Endothelial cell of umbilical vein (primary cell): Measurements from ENCODE around the gene RPS6KL1. TPM values are rescaled to one million over a fixed set of nuclear protein-coding genes. Genes with fewer than 3 reads are reported as not detected.

ENCODE experiments used
- BruUV-seq: library from RNA; stranded (reverse); fragments of 400-500 nt; replicated peaks from 2 replicates; lab custom pipeline; 2021; lab: Mats Ljungman, UMichigan
- CTCF ChIA-PET: fragments of 300-600, 350-600 bp; sonication (Branson Sonifier 250); formaldehyde crosslinking; loops from one replicate; lab custom pipeline; 2021; ENCODE audit warnings: antibody characterized with exemption, inconsistent platforms; lab: Charles Lee
- POLR2A ChIA-PET: fragments of 300-600, 350-600 bp; sonication (Branson Sonifier 250); formaldehyde crosslinking; loops from one replicate; lab custom pipeline; 2021; ENCODE audit warnings: antibody characterized with exemption, inconsistent platforms; lab: Charles Lee
- DNase-seq: peaks from one replicate; pipeline ENCODE4 v3.0.0-alpha.2; 2011; ENCODE audit warnings: low read depth, low spot score
- FAIRE-seq: peaks from 2 replicates; lab custom pipeline; 2011; peaks lifted over from hg19 to GRCh38; lab: Jason Lieb, UNC
- H2AFZ ChIP-seq: 2 replicates; pipeline ENCODE4 v1.6.0; 2012; ENCODE audit warnings: low read depth, low read length, control low read depth, inconsistent platforms
- H3K27ac ChIP-seq: 2 replicates; pipeline ENCODE4 v1.5.1; 2011; ENCODE audit warnings: low read depth, mild to moderate bottlenecking, control low read depth, low read length, moderate library complexity; ENCODE audit not compliant: insufficient read depth
- H3K27me3 ChIP-seq, 2 experiments: 2 replicates each; pipeline versions ENCODE4 v1.6.0 to v1.6.1; 2011; ENCODE audit warnings: low read length in 2 of 2, mixed read lengths in 1 of 2; ENCODE audit not compliant: control insufficient read depth in 2 of 2, insufficient read depth in 2 of 2
- H3K36me3 ChIP-seq, 2 experiments: 2 replicates in 1 of 2; 3 replicates in 1 of 2; pipeline ENCODE4 v1.5.1; 2011; ENCODE audit warnings: low read length in 2 of 2, mild to moderate bottlenecking in 1 of 2, moderate library complexity in 1 of 2; ENCODE audit not compliant: control insufficient read depth in 2 of 2, insufficient read depth in 2 of 2; ENCODE audit errors: extremely low read depth in 1 of 2
- H3K4me1 ChIP-seq: 3 replicates; pipeline ENCODE4 v1.5.1; 2011; ENCODE audit warnings: mild to moderate bottlenecking, low read length; ENCODE audit not compliant: control insufficient read depth, insufficient read depth; ENCODE audit errors: extremely low read depth
- H3K4me2 ChIP-seq: 2 replicates; pipeline ENCODE4 v1.6.1; 2011; ENCODE audit warnings: low read length, control low read depth, mixed read lengths; ENCODE audit not compliant: insufficient read depth
- H3K4me3 ChIP-seq, 3 experiments: fragments of 200-600 bp in 1 of 3; sonication (generic), shearing (Covaris generic) in 1 of 3; replicated peaks in 1 of 3; 2 replicates each; pipeline ENCODE4 v1.5.1; 2011 to 2016; ENCODE audit warnings: control low read depth in 3 of 3, low read length in 3 of 3, mild to moderate bottlenecking in 2 of 3, inconsistent platforms in 1 of 3, low read depth in 1 of 3, moderate library complexity in 1 of 3; ENCODE audit not compliant: insufficient read depth in 1 of 3
- H3K79me2 ChIP-seq: 2 replicates; pipeline ENCODE4 v1.6.0; 2012; ENCODE audit warnings: low read length, inconsistent platforms; ENCODE audit not compliant: control insufficient read depth, insufficient read depth
- H3K9ac ChIP-seq: replicated peaks from 2 replicates; pipeline ENCODE3; 2011; ENCODE audit warnings: low read length, control low read depth; ENCODE audit not compliant: insufficient read depth; ENCODE audit errors: extremely low read depth
- H3K9me1 ChIP-seq: replicated peaks from 3 replicates; pipeline ENCODE4 v1.6.0; 2011; ENCODE audit warnings: mild to moderate bottlenecking, low read length; ENCODE audit not compliant: control insufficient read depth, insufficient read depth; ENCODE audit errors: extremely low read depth
- H3K9me3 ChIP-seq: replicated peaks from 2 replicates; pipeline ENCODE4 v1.5.1; 2012; ENCODE audit warnings: low read length, inconsistent platforms; ENCODE audit not compliant: control insufficient read depth, insufficient read depth
- H4K20me1 ChIP-seq: replicated peaks from 2 replicates; pipeline ENCODE3; 2011; ENCODE audit warnings: mild to moderate bottlenecking, low read length; ENCODE audit not compliant: control insufficient read depth, insufficient read depth; ENCODE audit errors: extremely low read depth
- EZH2 ChIP-seq: IDR thresholded peaks from 2 replicates; pipeline ENCODE4 v1.6.1; 2012; ENCODE audit warnings: borderline replicate concordance, low read depth, mild to moderate bottlenecking, moderate library complexity, low read length, inconsistent platforms; ENCODE audit not compliant: severe bottlenecking
- FOS ChIP-seq: IDR thresholded peaks from 2 replicates; pipeline ENCODE4 v1.6.1; 2011; ENCODE audit warnings: mild to moderate bottlenecking, low read length, moderate library complexity, borderline replicate concordance; ENCODE audit not compliant: insufficient read depth
- GATA2 ChIP-seq: IDR thresholded peaks from 2 replicates; pipeline ENCODE4 v1.7.0; 2011; ENCODE audit warnings: low read depth, mild to moderate bottlenecking, moderate library complexity, mixed read lengths, low read length; ENCODE audit not compliant: insufficient read length, insufficient read depth
- JUN ChIP-seq: IDR thresholded peaks from 2 replicates; pipeline ENCODE4 v1.6.1; 2011; ENCODE audit warnings: borderline replicate concordance, low read depth; ENCODE audit not compliant: insufficient read length, insufficient read depth
- MYC ChIP-seq: IDR thresholded peaks from one replicate; pipeline ENCODE4 v1.6.1; 2011; ENCODE audit warnings: mild to moderate bottlenecking, low read depth, low read length
- POLR2A ChIP-seq: IDR thresholded peaks from 2 replicates; pipeline ENCODE4 v1.6.1; 2012; ENCODE audit warnings: low read depth, mild to moderate bottlenecking, control low read depth, low read length
- POLR2AphosphoS5 ChIP-seq: IDR thresholded peaks from 2 replicates; pipeline ENCODE4 v1.6.1; 2012; ENCODE audit warnings: low read depth, mild to moderate bottlenecking, control low read depth, low read length, moderate library complexity; ENCODE audit not compliant: insufficient read depth
- dilution Hi-C: fragments of 300-500 bp; cut with MboI; formaldehyde crosslinking; loops from one replicate; pipeline ENCODE4 v1.15.0; 2019; ENCODE audit warnings: low sequenced_read_pairs; ENCODE audit not compliant: extremely low pct_ligation_motif_present
- intact Hi-C: fragments of 100-400 bp; cut with micrococcal nuclease; formaldehyde crosslinking; loops from one replicate; pipeline ENCODE4 v1.10.0; 2022
- polyA plus RNA-seq, 4 experiments: library from polyadenylated mRNA; depleted of rRNA in 3 of 4; stranded (reverse) in 3 of 4; unstranded in 1 of 4; fragments of >200 nt; gene quantifications; 2 replicates each; pipeline versions ENCODE4 v1.2.1 to v1.2.3, GENCODE V29; 2011 to 2012; ENCODE audit warnings: missing spikeins in 1 of 4
- total RNA-seq: library from RNA; stranded (reverse); gene quantifications from 2 replicates; pipeline ENCODE4 v1.2.3, GENCODE V29; 2021
- TF ChIP-seq, protein P1 (sequence below): IDR thresholded peaks from 2 replicates; pipeline ENCODE4 v1.6.1; 2011; ENCODE audit not compliant: insufficient read depth, insufficient read length
- TF ChIP-seq, protein P2 (sequence below), 2 donors: IDR thresholded peaks; 1 replicate in 1 of 2; 2 replicates in 1 of 2; pipeline ENCODE4 v1.5.1; 2011; ENCODE audit warnings: low read length in 2 of 2, mild to moderate bottlenecking in 2 of 2, moderate library complexity in 2 of 2, control low read depth in 1 of 2, inconsistent platforms in 1 of 2, low read depth in 1 of 2; ENCODE audit not compliant: insufficient read depth in 1 of 2; ENCODE audit errors: extremely low read depth in 1 of 2

RPS6KL1 gene
- total and polyA plus RNA-seq, 2 donors (not counting 3 experiments of a cell fraction or from before 2014, with no cell fraction given): 10.2 to 23.8 TPM

DNA sequence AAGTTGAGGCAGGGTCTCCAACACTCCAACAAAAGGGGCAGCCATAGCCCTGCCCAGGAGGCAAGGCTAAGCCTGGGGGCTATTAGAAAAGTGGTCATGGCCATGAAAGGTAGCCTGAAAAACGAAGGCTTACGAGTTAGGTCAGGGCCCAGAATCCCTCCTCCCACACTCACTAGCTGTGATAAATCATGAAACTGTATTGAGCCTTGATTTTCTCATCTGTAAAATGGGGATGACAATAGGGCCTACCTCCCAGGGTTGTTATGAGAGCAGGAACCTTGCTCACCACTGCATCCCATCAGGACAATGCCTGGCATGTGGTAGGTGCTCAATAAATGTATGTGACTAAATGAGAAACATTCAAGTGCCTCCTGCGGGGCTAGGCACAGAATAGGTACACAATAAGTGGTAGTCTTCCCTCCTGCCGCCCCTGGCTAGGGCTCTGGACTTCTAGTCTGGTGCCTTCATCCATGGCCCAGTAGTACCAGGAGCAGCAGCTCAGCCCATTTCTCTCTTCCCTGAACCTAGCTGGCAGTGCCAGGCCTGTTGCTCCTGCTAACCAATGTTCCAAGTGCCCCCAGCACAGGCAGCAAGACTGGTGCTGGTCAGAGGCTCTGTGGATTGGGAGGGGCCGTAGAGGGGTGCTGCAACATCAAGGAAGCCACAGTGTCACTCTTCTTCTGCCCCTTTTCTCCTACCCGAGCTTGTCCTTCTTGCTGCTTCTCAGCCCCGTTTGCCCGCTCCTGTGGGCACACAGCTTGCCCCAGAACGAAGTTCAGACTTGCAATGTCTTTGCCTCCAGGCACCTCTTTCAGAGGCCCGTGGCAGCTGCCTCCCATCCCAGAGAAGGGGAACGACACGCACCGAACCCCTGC, 24.5 kb upstream of the RPS6KL1 start:
- dilution Hi-C loops: no loop called here

DNA sequence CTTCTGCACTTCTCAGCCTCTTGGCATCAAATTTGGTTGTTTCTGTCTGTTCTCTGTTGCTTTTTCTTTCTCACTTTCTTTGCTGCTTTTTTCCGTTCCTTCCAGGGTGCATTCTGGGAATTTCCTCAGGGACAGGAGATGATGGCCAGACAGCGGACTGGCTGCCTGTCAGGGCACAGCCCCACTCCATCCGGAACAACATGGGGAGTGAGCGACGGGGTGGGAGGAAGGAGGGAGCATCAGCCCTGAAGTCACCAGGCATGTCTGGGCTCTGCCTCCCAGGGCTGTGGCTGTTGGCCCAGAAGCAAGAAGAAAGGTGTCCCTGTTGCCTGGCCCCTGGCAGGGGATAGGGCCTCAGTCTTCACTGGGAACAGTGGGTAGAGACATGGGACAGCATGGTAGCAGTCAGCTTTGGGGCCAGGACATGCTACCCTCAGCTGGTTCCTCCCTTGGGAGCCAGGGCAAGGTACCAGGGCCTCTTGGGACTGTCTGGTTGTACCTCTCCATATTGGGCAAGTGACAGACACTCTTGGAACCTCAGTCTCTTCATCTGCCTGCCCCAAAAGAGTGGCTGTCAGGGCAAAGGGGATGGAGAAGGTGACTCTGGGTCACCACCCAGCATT, 23.7 kb upstream of the RPS6KL1 start:
- H3K9ac ChIP-seq: no peak overlapping the region
- POLR2A ChIA-PET: no interaction called here
- H2AFZ ChIP-seq: no peak overlapping the region
- no peak overlapping the region for H3K4me3 ChIP-seq
- FAIRE-seq (no peak), DNase-seq (no peak)
- peaks cover 38% of the 10 kb centered on the region for H3K4me1 ChIP-seq
- dilution Hi-C loops: no loop called here
- H3K27me3 ChIP-seq: no peaks in the 10 kb centered on the region
- TF ChIP-seq EZH2: no peak
- TF ChIP-seq GATA2: no peak
- no peak for TF ChIP-seq FOS
- TF ChIP-seq JUN: no peak
- TF ChIP-seq, protein P1, sequence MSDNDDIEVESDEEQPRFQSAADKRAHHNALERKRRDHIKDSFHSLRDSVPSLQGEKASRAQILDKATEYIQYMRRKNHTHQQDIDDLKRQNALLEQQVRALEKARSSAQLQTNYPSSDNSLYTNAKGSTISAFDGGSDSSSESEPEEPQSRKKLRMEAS: no peak
- TF ChIP-seq MYC: no peak
- TF ChIP-seq, protein P2, sequence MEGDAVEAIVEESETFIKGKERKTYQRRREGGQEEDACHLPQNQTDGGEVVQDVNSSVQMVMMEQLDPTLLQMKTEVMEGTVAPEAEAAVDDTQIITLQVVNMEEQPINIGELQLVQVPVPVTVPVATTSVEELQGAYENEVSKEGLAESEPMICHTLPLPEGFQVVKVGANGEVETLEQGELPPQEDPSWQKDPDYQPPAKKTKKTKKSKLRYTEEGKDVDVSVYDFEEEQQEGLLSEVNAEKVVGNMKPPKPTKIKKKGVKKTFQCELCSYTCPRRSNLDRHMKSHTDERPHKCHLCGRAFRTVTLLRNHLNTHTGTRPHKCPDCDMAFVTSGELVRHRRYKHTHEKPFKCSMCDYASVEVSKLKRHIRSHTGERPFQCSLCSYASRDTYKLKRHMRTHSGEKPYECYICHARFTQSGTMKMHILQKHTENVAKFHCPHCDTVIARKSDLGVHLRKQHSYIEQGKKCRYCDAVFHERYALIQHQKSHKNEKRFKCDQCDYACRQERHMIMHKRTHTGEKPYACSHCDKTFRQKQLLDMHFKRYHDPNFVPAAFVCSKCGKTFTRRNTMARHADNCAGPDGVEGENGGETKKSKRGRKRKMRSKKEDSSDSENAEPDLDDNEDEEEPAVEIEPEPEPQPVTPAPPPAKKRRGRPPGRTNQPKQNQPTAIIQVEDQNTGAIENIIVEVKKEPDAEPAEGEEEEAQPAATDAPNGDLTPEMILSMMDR (IDR thresholded peaks at IDR 0.05; ENCODE audit: extremely low read depth in 1 of 2, insufficient read depth in 1 of 2, low read depth in 1 of 2, low read length in 2 of 2): no peak
- TF ChIP-seq POLR2A: no peak
- TF ChIP-seq POLR2AphosphoS5: no peak
- H3K79me2 ChIP-seq: peaks cover 23% of the 10 kb centered on the region
- H3K27ac ChIP-seq: peak overlapping the region; percentile 30
- H3K9me1 ChIP-seq: no peaks in the 10 kb centered on the region
- no peaks in the 10 kb centered on the region for H4K20me1 ChIP-seq
- H3K36me3 ChIP-seq: peaks cover 32 to 55% of the 10 kb centered on the region in 2 experiments
- intact Hi-C loops: loop anchor here (1.0 to 2.0 kb wide), 5 partner anchors 32 to 142 kb away; partner anchors contain the start of genes EIF2B2 and ZC2HC1C
- H3K4me2 ChIP-seq: no peak overlapping the region
- BruUV-seq: no TSS peak
- H3K9me3 ChIP-seq: no peaks in the 10 kb centered on the region
- CTCF ChIA-PET: interaction anchor here (0.7 to 5.0 kb wide), 11 partner anchors 8 to 140 kb away, joined by 3 to 73 read pairs (median 5); partner anchors contain the start of genes EIF2B2, PGF and RPS6KL1

More for the DNA sequence above, 24.5 kb upstream of the RPS6KL1 start:
- H3K27me3 ChIP-seq: no peaks in the 10 kb centered on the region
- no peaks in the 10 kb centered on the region for H3K9me1 ChIP-seq
- no peak overlapping the region for H2AFZ ChIP-seq
- H3K4me3 ChIP-seq: no peak overlapping the region
- peaks cover 32% of the 10 kb centered on the region for H3K79me2 ChIP-seq
- CTCF ChIA-PET: interaction anchor here (1.0 to 5.0 kb wide), 7 partner anchors 12 to 140 kb away, joined by 3 to 73 read pairs (median 3); partner anchors contain the start of gene EIF2B2
- POLR2A ChIA-PET: no interaction called here
- DNase-seq (no peak), FAIRE-seq (no peak)
- no peak overlapping the region for H3K4me2 ChIP-seq
- H3K9ac ChIP-seq: no peak overlapping the region
- TF ChIP-seq EZH2: no peak
- TF ChIP-seq POLR2AphosphoS5: peak; percentile 30
- no peaks in the 10 kb centered on the region for H4K20me1 ChIP-seq
- no TSS peak for BruUV-seq
- H3K4me1 ChIP-seq: peaks cover 38% of the 10 kb centered on the region
- intact Hi-C loops: loop anchor here (2.0 kb wide), 2 partner anchors 55 to 121 kb away; partner anchors contain the start of genes EIF2B2 and ZC2HC1C
- H3K9me3 ChIP-seq: no peaks in the 10 kb centered on the region
- H3K36me3 ChIP-seq: peaks cover 30 to 55% of the 10 kb centered on the region in 2 experiments
- no peak overlapping the region for H3K27ac ChIP-seq
